Ovary (tissue), 3 donors: ENCODE data around the gene PBX1.

Experiments used
- CTCF ChIP-seq, 3 donors: fragments of 450-650 bp in 2 of 3; fragments of 200-600 bp in 1 of 3; IDR thresholded peaks; one replicate each; pipeline versions ENCODE4 v1.5.1 to v1.8.0; 2016 to 2022; ENCODE audit warnings: antibody characterized with exemption in 3 of 3, mild to moderate bottlenecking in 1 of 3
- POLR2A ChIP-seq: fragments of 450-650 bp; IDR thresholded peaks from one replicate; pipeline ENCODE4 v1.6.1; 2017; ENCODE audit warnings: antibody characterized with exemption, mild to moderate bottlenecking, moderate library complexity
- donor health status: DM: no; HTN: no; CAD: no.

GRCh38 chr1:164712131-164713036 is 153.4 kb downstream of the PBX1 start:
- TF ChIP-seq CTCF (IDR thresholded peaks at IDR 0.05) = no peak
- TF ChIP-seq POLR2A = no peak
